H1 (cell line): Measurements from ENCODE around the gene MGAT5. TPM values are rescaled to one million over a fixed set of nuclear protein-coding genes. Genes with fewer than 3 reads are reported as not detected.

Experiments
- CEBPB ChIP-seq: IDR thresholded peaks from 2 replicates; pipeline ENCODE4 v1.6.1; 2012; ENCODE audit warnings: low read depth, low read length
- GABPA ChIP-seq: IDR thresholded peaks from 2 replicates; pipeline ENCODE4 v1.6.1; 2011; ENCODE audit warnings: mild to moderate bottlenecking, low read length, moderate library complexity, borderline replicate concordance; ENCODE audit not compliant: insufficient read depth
- KDM1A ChIP-seq: fragments of 200-600, 300-600 bp; sonication (generic); IDR thresholded peaks from 2 replicates; pipeline ENCODE4 v1.7.1; 2016; ENCODE audit warnings: mild to moderate bottlenecking, low read length, borderline replicate concordance
- RAD21 ChIP-seq, 2 experiments: IDR thresholded peaks in 1 of 2; conservative IDR thresholded peaks in 1 of 2; 2 replicates each; pipeline ENCODE4 v1.6.1; 2011; ENCODE audit warnings: low read depth in 2 of 2, low read length in 2 of 2, improper control_type of control experiment in 1 of 2, inconsistent platforms in 1 of 2, mild to moderate bottlenecking in 1 of 2, moderate library complexity in 1 of 2
- RBBP5 ChIP-seq: IDR thresholded peaks from 2 replicates; pipeline ENCODE4 v1.7.1; 2012; ENCODE audit warnings: low read depth, mild to moderate bottlenecking, inconsistent platforms, low read length, moderate library complexity, borderline replicate concordance
- polyA plus RNA-seq, 7 experiments: library from polyadenylated mRNA; depleted of rRNA in 3 of 7; stranded (reverse) in 5 of 7; unstranded in 2 of 7; fragments of >200 nt in 5 of 7; fragments of 200-250 nt in 2 of 7; gene quantifications; 1 replicate in 5 of 7; 2 replicates in 1 of 7; 4 replicates in 1 of 7; pipeline versions ENCODE4 v1.2.1 to v1.2.3, GENCODE V29; 2011 to 2013; ENCODE audit warnings: missing spikeins in 2 of 7, mixed read lengths in 2 of 7
- total RNA-seq: library from RNA; stranded (reverse); fragmentation: NEBNext Ultra II Directional; extraction: Animal tissue kit (Norgen Biotek cat#: 25700); gene quantifications from 2 replicates; pipeline ENCODE4 v1.2.1, GENCODE V29; 2021

MGAT5 gene
- total and polyA plus RNA-seq, 2 of the 8 experiments (the other 6 are each of a cell fraction or from before 2014, with no cell fraction given) = 11.2 to 49.2 TPM

GRCh38 chr2:134217351-134217750, 36.5 kb upstream of the MGAT5 start (continued):
- no peak for TF ChIP-seq KDM1A
- no peak for TF ChIP-seq RBBP5
- no peak for TF ChIP-seq GABPA
- TF ChIP-seq CEBPB = no peak
- no peak for TF ChIP-seq RAD21 (IDR thresholded peaks at IDR 0.05 in 1 of 2, conservative IDR thresholded peaks at IDR 0.05 in 1 of 2; ENCODE audit: low read depth in 2 of 2, low read length in 2 of 2)
- TF ChIP-seq, all 59 proteins: peak for 0
